Heart right ventricle (tissue), 16 donors: ENCODE results near the gene CCDC85A. TPM values are rescaled to one million over a fixed set of nuclear protein-coding genes. Genes with fewer than 3 reads are reported as not detected.
A peak's percentile ranks its signal among the peaks of the same experiment; 100 is the strongest.
"Not testable (repeated sequence)": the region's sequence is repeated elsewhere in the genome, so short reads cannot be mapped to it uniquely, and the experiment has no call there.

Experiments used
- ATAC-seq, 8 donors: fragments of 200-7000 bp; cut with Tn5 transposase; one replicate each; pipeline ENCODE4 v1.9.1; 2020; ENCODE audit warnings: mild to moderate bottlenecking in 8 of 8, moderate library complexity in 8 of 8, moderate number of reproducible peaks in 1 of 8
- DNase-seq, 2 donors: peaks; one replicate each; pipeline ENCODE4 v3.0.0-alpha.2; 2020
- H3K27ac ChIP-seq, 10 donors: fragments of 200-600 bp; sonication (generic) in 2 of 10; one replicate each; pipeline versions ENCODE4 v1.5.0 to v1.8.0; 2020 to 2022; ENCODE audit warnings: mild to moderate bottlenecking in 3 of 10
- H3K27me3 ChIP-seq, 7 donors: fragments of 200-600 bp; one replicate each; pipeline ENCODE4 v1.8.0; 2021 to 2022; ENCODE audit warnings: mild to moderate bottlenecking in 2 of 7
- H3K36me3 ChIP-seq, 9 donors: fragments of 200-600 bp; sonication (generic) in 1 of 9; one replicate each; pipeline versions ENCODE4 v1.5.0 to v1.8.0; 2020 to 2022; ENCODE audit warnings: mild to moderate bottlenecking in 2 of 9
- H3K4me1 ChIP-seq, 9 donors: fragments of 200-600 bp; sonication (generic) in 1 of 9; one replicate each; pipeline versions ENCODE4 v1.5.0 to v1.8.0; 2020 to 2022; ENCODE audit warnings: mild to moderate bottlenecking in 4 of 9
- H3K4me3 ChIP-seq, 10 donors: fragments of 200-600 bp; sonication (generic) in 2 of 10; one replicate each; pipeline versions ENCODE4 v1.5.0 to v1.8.0; 2020 to 2022; ENCODE audit warnings: mild to moderate bottlenecking in 7 of 10, moderate library complexity in 2 of 10
- H3K9me3 ChIP-seq, 11 donors: fragments of 200-600 bp in 10 of 11; sonication (generic) in 2 of 11; one replicate each; pipeline versions ENCODE4 v1.5.0 to v1.8.0; 2013 to 2022; ENCODE audit warnings: mild to moderate bottlenecking in 2 of 11, control low read depth in 1 of 11, moderate library complexity in 1 of 11
- CTCF ChIP-seq, 9 donors: fragments of 200-600 bp; sonication (generic) in 2 of 9; IDR thresholded peaks; one replicate each; pipeline versions ENCODE4 v1.5.0 to v1.8.0; 2021 to 2022; ENCODE audit warnings: antibody characterized with exemption in 9 of 9, mild to moderate bottlenecking in 5 of 9, moderate library complexity in 1 of 9
- WGBS, 2 donors: extraction: QIAGEN DNeasy Blood & Tissue Kit; methylation state at CpG; one replicate each; pipeline ENCODE4 v1.1.7; 2013; ENCODE audit warnings: inconsistent platforms in 1 of 2; 5-methylcytosine and 5-hydroxymethylcytosine counted together
- intact Hi-C, 10 donors: fragments of 100-400 bp; cut with DNase I; formaldehyde crosslinking; loops; one replicate each; pipeline versions ENCODE4 v1.11.1 to v1.14.2; 2022
- polyA plus RNA-seq, 2 donors: library from polyadenylated mRNA; stranded (reverse); fragments of 200-250 nt; gene quantifications; one replicate each; pipeline ENCODE4 v1.2.3, GENCODE V29; 2013
- total RNA-seq, 10 donors: library from RNA; stranded (reverse); fragmentation: NEBNext Ultra II Directional in 3 of 10; extraction: Animal tissue kit (Norgen Biotek cat#: 25700) in 3 of 10; gene quantifications; one replicate each; pipeline versions ENCODE4 v1.2.1 to v1.2.4, GENCODE V29; 2021 to 2023
- donor health status: Arrhythmogenic right ventricular cardiomyopathy.
- donor health status: ischemic (EF 13 %, LVEDD 7.1; RV severe dilation, severe dysfunction).
- donor health status: healthy with polysubstance abuse.
- donor health status: DM: no; HTN: yes; CAD: no.
- donor health status: DM: no; HTN: no; CAD: no.
- donor health status: ischemic (EF 25% LVEDD 6.9; RV normal size, moderate dysfunction).
- donor health status: ischemic (EF 25% LVEDD 5.7; RV mildly dilated, moderate dysfunction).
- donor health status: healthy.
- donor health status: DM: yes; HTN: yes; CAD: no.
- donor health status: Ischemic cardiomyopathy.
- donor health status: ischemic (EF 35%, LVEDD 5.7; RV mildly dilated, moderate dysfunction).
- donor health status: nonischemic (EF 11% LVEDD 7.7; RV severe dilation, severe dysfunction).
- donor health status: DM: yes; HTN: yes; CAD: no.
- donor health status: PGD.
- donor health status: ischemic (EF 29% LVEDD 5.4; RV normal size, mild dysfunction).
- donor health status: nonischemic (EF 23%, LVEDD 6.1; RV moderate dilation, normal function).

CCDC85A gene
- total and polyA plus RNA-seq, 12 donors, result 1.5 to 8.5 (median 3.5) TPM

- Histone ChIP-seq H3K4me3 (no peak overlapping the region), H3K27ac (no peak overlapping the region), H3K9me3 (no peaks in the 10 kb centered on the region), H3K36me3 (no peaks in the 10 kb centered on the region), H3K27me3 (no peaks in the 10 kb centered on the region), H3K4me1 (no peaks in the 10 kb centered on the region)
- no peak for DNase-seq
- 67 to 69% methylated on average over 3 of the region's 3 CpGs for WGBS, 2 donors
- ATAC-seq, result no peak
- intact Hi-C loops, result no loop called here
- TF ChIP-seq CTCF (IDR thresholded peaks at IDR 0.05), result no peak
Observed at GRCh38 chr2:56148825-56149224, 35.0 kb upstream of the CCDC85A start.

DNA sequence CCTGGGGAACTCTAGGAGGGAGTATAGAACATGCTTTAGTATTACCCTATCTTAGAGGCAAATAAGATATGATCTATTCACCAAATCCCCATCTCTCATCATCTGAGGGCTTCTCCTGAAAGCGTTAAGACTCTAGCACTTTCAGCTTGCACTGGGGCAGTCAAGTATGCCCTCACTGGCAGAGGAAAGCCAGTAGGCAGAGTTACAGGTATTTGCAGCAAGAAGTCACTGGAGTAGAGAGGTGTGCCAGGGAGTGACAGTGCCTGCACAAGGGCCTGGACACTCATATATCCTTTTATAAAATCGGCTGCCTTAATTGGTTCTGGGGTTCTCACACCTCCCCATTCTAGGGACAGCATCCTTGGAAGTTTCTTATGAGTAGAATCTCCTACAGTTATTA lies 31.9 kb upstream of the CCDC85A start:
- intact Hi-C loops, result no loop called here
- Histone ChIP-seq H3K4me1 (no peaks in the 10 kb centered on the region), H3K9me3 (no peaks in the 10 kb centered on the region), H3K27me3 (no peaks in the 10 kb centered on the region), H3K36me3 (no peaks in the 10 kb centered on the region), H3K4me3 (no peak overlapping the region), H3K27ac (no peak overlapping the region)
- ATAC-seq (no peak), DNase-seq (no peak)
- no peak for TF ChIP-seq CTCF (IDR thresholded peaks at IDR 0.05)
- 76 to 79% methylated on average over 2 of the region's 2 CpGs for WGBS, 2 donors

DNA sequence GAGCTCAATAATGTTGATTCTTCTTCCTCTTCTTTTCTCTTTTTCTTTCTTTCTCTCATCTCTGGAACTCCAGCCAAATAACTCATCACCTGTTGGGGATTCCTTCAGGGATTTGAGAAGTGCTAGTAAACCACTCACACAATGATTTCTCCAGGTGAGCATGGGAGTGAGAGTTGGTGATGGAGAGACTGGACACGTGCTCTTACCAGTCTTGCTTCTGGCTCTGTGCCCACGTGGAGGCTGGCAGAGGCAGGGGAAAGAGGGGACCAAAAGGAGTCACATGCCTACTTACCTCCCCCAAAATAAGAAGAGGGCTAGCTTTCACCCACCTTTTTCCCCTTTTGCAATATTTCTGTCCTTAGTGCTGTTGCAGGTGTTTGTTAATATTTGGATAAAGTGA lies 28.6 kb upstream of the CCDC85A start:
- DNase-seq (no peak), ATAC-seq (no peak)
- Histone ChIP-seq H3K27me3 (no peaks in the 10 kb centered on the region), H3K9me3 (no peaks in the 10 kb centered on the region), H3K27ac (no peak overlapping the region), H3K36me3 (no peaks in the 10 kb centered on the region), H3K4me3 (no peak overlapping the region), H3K4me1 (no peaks in the 10 kb centered on the region)
- 29 to 38% methylated on average over 2 of the region's 2 CpGs for WGBS, 2 donors
- no peak for TF ChIP-seq CTCF (IDR thresholded peaks at IDR 0.05)
- intact Hi-C loops, result no loop called here

GRCh38 chr2:56159875-56160274 lies 23.9 kb upstream of the CCDC85A start:
- H3K9me3 ChIP-seq, intact Hi-C loops, H3K27me3 ChIP-seq, H3K27ac ChIP-seq, H3K36me3 ChIP-seq, DNase-seq, H3K4me3 ChIP-seq, H3K4me1 ChIP-seq, ATAC-seq: not testable (repeated sequence)
- WGBS, 2 donors, result 60 to 64% methylated on average over 5 of the region's 5 CpGs

DNA sequence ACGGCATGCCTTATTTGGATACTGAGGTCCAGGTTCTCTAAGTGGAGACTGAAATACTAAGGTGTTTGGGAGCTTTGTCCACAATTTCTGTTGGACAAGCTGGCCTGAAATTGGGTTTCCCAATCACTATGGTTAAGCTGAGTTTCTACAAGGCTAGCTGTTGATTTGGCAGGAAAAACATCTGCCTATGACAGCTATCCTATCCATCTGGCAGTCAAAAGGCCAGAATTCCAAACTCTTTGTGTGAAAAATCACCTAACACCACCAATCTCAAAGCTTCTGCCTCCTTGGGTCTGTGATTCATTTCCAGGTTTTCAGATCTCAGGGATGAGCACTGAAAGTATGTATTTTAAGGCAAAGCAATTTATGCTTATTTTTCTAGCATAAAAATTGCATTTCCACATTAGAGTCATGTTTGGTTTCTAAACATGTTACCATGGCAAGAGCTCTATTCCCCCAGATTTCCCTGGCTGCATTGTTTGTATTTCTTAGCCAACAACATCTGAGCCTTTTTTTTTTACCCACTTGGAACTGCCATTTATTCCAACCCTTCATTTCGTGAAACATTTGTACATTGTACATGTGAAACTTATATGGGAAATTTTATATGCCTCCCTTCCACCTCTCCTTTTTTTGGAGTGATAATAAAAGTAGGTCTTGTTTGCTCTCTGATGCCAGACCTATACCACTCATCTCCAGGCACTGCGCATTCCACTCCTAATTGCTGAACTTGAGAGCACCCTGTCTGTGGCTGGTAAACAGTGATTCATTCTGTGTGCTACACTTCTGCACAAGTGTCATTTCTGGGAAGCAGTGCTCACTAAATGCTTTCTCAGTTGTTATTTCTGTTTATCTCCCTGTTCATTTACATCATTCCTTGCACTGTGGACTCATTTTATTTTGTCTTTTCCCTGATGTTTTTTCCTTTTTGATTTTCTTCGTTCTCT lies 15.9 kb upstream of the CCDC85A start:
- no peaks in the 10 kb centered on the region for H3K36me3 ChIP-seq
- intact Hi-C loops, result no loop called here
- DNase-seq (no peak), ATAC-seq (peak in 1 of 8 donors; percentile 45)
- no peak overlapping the region for H3K4me3 ChIP-seq
- no peaks in the 10 kb centered on the region for H3K27me3 ChIP-seq
- no peak overlapping the region for H3K27ac ChIP-seq
- 79 to 85% methylated on average over 4 of the region's 4 CpGs for WGBS, 2 donors
- H3K4me1 ChIP-seq, result no peaks in the 10 kb centered on the region
- TF ChIP-seq CTCF (IDR thresholded peaks at IDR 0.05), result no peak
- H3K9me3 ChIP-seq, result peaks cover 0 to 8% (median 0%) of the 10 kb centered on the region in 11 donors
